HG03457 (cell line): ENCODE measurements around the gene GDI1.

Experiments used
- ATAC-seq: cut with Tn5 transposase; IDR thresholded peaks from one replicate; pipeline ENCODE4 v1.9.1; 2021; ENCODE audit warnings: moderate number of reproducible peaks; ENCODE audit not compliant: unreplicated experiment

Gene GDI1

GRCh38 chrX:154458954-154459778 is 22.2 kb downstream of the GDI1 start:
- no peak for ATAC-seq

- ATAC-seq, result no peak
Observed at GRCh38 chrX:154459832-154460231, 22.9 kb downstream of the GDI1 start.

GRCh38 chrX:154460326-154460725 is 23.4 kb downstream of the GDI1 start:
- no peak for ATAC-seq

GRCh38 chrX:154462396-154462795 is 25.4 kb downstream of the GDI1 start:
- ATAC-seq, result no peak

GRCh38 chrX:154463611-154464220 is 26.8 kb downstream of the GDI1 start:
- no peak for ATAC-seq

GRCh38 chrX:154464806-154465365 is 27.9 kb downstream of the GDI1 start:
- no peak for ATAC-seq

GRCh38 chrX:154465601-154466000 is 28.6 kb downstream of the GDI1 start:
- no peak for ATAC-seq

- ATAC-seq, result no peak
Observed at GRCh38 chrX:154466036-154466435, 29.1 kb downstream of the GDI1 start.

- ATAC-seq, result no peak
Observed at GRCh38 chrX:154466907-154467306, 30.0 kb downstream of the GDI1 start.

GRCh38 chrX:154467556-154467955 is 30.6 kb downstream of the GDI1 start:
- ATAC-seq, result no peak

GRCh38 chrX:154468217-154468616 is 31.3 kb downstream of the GDI1 start:
- no peak for ATAC-seq

- ATAC-seq, result no peak
Observed at GRCh38 chrX:154469114-154469513, 32.2 kb downstream of the GDI1 start.

GRCh38 chrX:154469880-154470279 is 32.9 kb downstream of the GDI1 start:
- no peak for ATAC-seq

- no peak for ATAC-seq
Observed at GRCh38 chrX:154470434-154470833, 33.5 kb downstream of the GDI1 start.

- no peak for ATAC-seq
Observed at GRCh38 chrX:154470914-154471568, 34.1 kb downstream of the GDI1 start.

GRCh38 chrX:154471839-154472684 is 35.1 kb downstream of the GDI1 start:
- no peak for ATAC-seq

GRCh38 chrX:154472685-154473632 is 36.0 kb downstream of the GDI1 start:
- no peak for ATAC-seq

- no peak for ATAC-seq
Observed at GRCh38 chrX:154473683-154474082, 36.7 kb downstream of the GDI1 start.

GRCh38 chrX:154476821-154477220 is 39.9 kb downstream of the GDI1 start:
- no peak for ATAC-seq
